Activated naive CD8-positive, alpha-beta T cell treated with anti-CD3 and anti-CD28 coated beads, Interleukin-2, amount 10 ng/mL, durations not matched to agents 7 days and 5 days (primary cell): ENCODE data around the gene RGS2. TPM values are rescaled to one million over a fixed set of nuclear protein-coding genes. Genes with fewer than 3 reads are reported as not detected.

Source experiments
- ATAC-seq: fragments of 150-1000 bp; cut with Tn5 transposase; one replicate; pipeline ENCODE4 v1.10.0; 2021; ENCODE audit warnings: low read depth, moderate library complexity
- POLR2A ChIA-PET: fragments of 350-600 bp; sonication (Branson Sonifier 250); formaldehyde crosslinking; loops from one replicate; lab custom pipeline; 2021; ENCODE audit warnings: antibody characterized with exemption; lab: Charles Lee
- DNase-seq: peaks from one replicate; pipeline ENCODE4 v3.0.0; 2021
- H3K27ac Mint-ChIP-seq: one replicate; pipeline ENCODE4 v1.8.0; 2022; ENCODE audit warnings: mild to moderate bottlenecking, mixed read lengths
- H3K27me3 Mint-ChIP-seq: one replicate; pipeline ENCODE4 v1.8.0; 2022; ENCODE audit warnings: mild to moderate bottlenecking, moderate library complexity, mixed read lengths
- H3K36me3 Mint-ChIP-seq: one replicate; pipeline ENCODE4 v1.8.0; 2021; ENCODE audit warnings: mild to moderate bottlenecking, mixed read lengths
- H3K4me1 Mint-ChIP-seq: one replicate; pipeline ENCODE4 v1.8.0; 2021; ENCODE audit warnings: mixed read lengths
- H3K4me3 Mint-ChIP-seq: one replicate; pipeline ENCODE4 v1.8.0; 2022; ENCODE audit warnings: mild to moderate bottlenecking, moderate library complexity, mixed read lengths
- H3K9me3 Mint-ChIP-seq: one replicate; pipeline ENCODE4 v1.8.0; 2021; ENCODE audit warnings: mixed read lengths
- total RNA-seq, 2 experiments: library from RNA; stranded (reverse); gene quantifications; one replicate each; pipeline ENCODE4 v1.2.3, GENCODE V29; 2021

RGS2 gene
- total RNA-seq, 2 experiments from 2014 or later, result 17.5 TPM

DNA sequence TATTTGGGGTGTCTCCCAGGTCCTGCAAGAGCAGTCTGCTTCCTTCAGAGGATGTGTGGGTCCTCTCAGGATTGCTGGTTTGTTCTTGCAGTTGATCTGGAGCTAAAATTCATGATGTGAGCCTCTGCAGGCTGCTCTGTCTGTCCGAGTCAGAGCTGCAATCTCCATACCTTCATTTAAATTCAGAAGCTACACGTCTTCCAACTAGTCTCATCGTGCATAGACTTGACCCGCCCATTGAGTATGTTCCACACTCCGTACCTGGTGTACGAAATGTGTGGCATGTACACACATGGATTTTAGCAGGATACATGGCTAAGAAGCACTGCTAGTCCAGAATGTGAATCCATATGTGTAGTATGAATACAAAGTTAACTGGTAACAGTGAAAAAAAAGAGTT is 25.0 kb upstream of the RGS2 start:
- POLR2A ChIA-PET, result no interaction called here
- no peaks in the 10 kb centered on the region for H3K9me3 Mint-ChIP-seq
- no peak overlapping the region for H3K4me3 Mint-ChIP-seq
- ATAC-seq (no peak), DNase-seq (no peak)
- no peaks in the 10 kb centered on the region for H3K4me1 Mint-ChIP-seq
- H3K36me3 Mint-ChIP-seq, result no peaks in the 10 kb centered on the region
- no peak overlapping the region for H3K27ac Mint-ChIP-seq
- H3K27me3 Mint-ChIP-seq, result peaks cover 23% of the 10 kb centered on the region

- Mint-ChIP-seq H3K27me3 (peaks cover 22% of the 10 kb centered on the region), H3K36me3 (no peaks in the 10 kb centered on the region), H3K27ac (no peak overlapping the region), H3K4me1 (no peaks in the 10 kb centered on the region), H3K4me3 (no peak overlapping the region), H3K9me3 (no peaks in the 10 kb centered on the region)
- POLR2A ChIA-PET, result no interaction called here
- ATAC-seq, result no peak
- DNase-seq, result no peak
These were observed 24.4 kb upstream of the RGS2 start for GRCh38 chr1:192784397-192784796.

DNA sequence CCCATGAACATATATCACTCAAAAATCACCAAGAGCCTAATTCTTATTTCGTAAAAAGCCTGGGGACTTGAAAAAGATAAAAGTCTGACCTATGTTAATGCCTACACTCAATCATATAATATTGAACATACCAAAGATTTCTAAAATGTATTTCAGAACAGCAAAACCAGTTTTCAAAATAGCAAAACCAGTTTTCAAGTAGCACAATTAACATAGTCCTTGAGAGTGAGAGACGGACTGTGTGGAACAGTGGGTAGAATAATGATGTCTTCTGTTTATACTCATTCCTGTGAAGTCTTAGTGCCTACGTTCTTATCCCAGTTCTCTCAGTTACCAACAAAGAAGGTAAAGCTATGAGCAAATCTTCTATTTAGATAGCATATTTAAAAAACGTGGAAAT is 22.3 kb upstream of the RGS2 start:
- DNase-seq (no peak), ATAC-seq (no peak)
- Mint-ChIP-seq H3K4me1 (no peaks in the 10 kb centered on the region), H3K9me3 (no peaks in the 10 kb centered on the region), H3K4me3 (no peak overlapping the region), H3K27ac (no peak overlapping the region), H3K27me3 (peaks cover 17% of the 10 kb centered on the region), H3K36me3 (no peaks in the 10 kb centered on the region)
- POLR2A ChIA-PET, result no interaction called here

GRCh38 chr1:192787914-192788585 is 20.8 kb upstream of the RGS2 start:
- Mint-ChIP-seq H3K27me3 (peaks cover 13% of the 10 kb centered on the region), H3K4me1 (no peaks in the 10 kb centered on the region), H3K36me3 (no peaks in the 10 kb centered on the region), H3K27ac (no peak overlapping the region), H3K9me3 (no peaks in the 10 kb centered on the region), H3K4me3 (no peak overlapping the region)
- DNase-seq (no peak), ATAC-seq (no peak)
- POLR2A ChIA-PET, result no interaction called here

- Mint-ChIP-seq H3K4me1 (no peaks in the 10 kb centered on the region), H3K36me3 (no peaks in the 10 kb centered on the region), H3K4me3 (no peak overlapping the region), H3K9me3 (no peaks in the 10 kb centered on the region), H3K27me3 (peaks cover 20% of the 10 kb centered on the region), H3K27ac (no peak overlapping the region)
- DNase-seq, result no peak
- no peak for ATAC-seq
- POLR2A ChIA-PET, result no interaction called here
These were observed 19.0 kb upstream of the RGS2 start for GRCh38 chr1:192789871-192790270.

DNA sequence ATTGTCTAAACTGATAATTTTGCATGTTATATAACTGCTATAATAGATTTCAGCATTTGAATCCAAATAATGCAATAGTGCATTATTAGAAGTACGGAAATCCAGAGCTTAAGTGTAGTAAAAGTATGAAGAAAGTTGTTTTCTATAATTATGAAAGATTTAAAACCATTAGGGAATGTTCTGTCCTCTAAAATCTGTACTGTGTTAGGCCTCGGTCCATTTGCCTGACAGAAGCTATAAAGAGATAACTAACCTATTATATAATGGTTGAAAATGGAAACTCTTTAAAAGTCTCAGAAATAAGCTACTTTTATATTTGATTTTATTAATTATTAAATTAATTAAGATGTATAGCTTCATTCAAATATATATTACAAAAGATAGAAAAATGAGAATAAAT is 16.2 kb upstream of the RGS2 start:
- Mint-ChIP-seq H3K36me3 (no peaks in the 10 kb centered on the region), H3K9me3 (no peaks in the 10 kb centered on the region), H3K27me3 (peaks cover 13% of the 10 kb centered on the region), H3K27ac (no peak overlapping the region), H3K4me3 (no peak overlapping the region), H3K4me1 (no peaks in the 10 kb centered on the region)
- DNase-seq (no peak), ATAC-seq (no peak)
- POLR2A ChIA-PET, result no interaction called here

DNA sequence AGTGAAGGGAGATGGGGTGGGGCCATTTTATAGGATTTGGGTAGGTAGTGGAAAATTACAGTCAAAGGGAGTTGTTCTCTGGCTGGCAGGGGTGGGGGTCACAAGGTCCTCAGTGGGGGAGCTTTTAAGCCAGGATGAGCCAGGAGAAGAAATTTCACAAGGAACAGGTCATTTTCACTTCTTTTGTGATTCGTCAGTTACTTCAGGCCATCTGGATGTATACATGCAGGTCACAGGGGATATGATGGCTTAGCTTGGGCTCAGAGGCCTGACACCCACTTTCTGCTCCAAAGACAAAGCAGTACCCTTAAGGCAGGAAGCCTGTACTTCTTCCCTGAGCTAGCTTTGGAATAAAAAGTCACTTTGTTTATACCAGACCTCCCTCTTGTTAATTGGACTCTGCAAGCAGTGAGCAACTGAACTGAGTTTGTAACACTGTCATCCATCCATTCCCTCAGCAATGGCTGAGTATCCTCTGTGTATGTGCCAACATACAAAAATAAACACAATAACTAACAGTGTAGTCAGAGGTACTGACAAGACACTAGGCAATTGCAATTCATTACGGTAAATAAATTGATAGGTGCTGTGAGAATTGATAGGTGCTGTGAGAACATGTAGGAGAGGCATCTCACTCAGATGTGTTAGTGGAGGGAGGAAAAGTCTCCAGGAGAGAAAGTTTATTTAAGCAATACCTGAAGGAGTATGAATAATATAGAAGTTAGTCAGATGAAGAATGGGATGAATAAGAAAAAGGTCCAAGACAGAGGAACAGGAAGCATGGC is 14.7 kb upstream of the RGS2 start:
- ATAC-seq (no peak), DNase-seq (no peak)
- POLR2A ChIA-PET, result no interaction called here
- Mint-ChIP-seq H3K27me3 (peaks cover 8% of the 10 kb centered on the region), H3K36me3 (no peaks in the 10 kb centered on the region), H3K4me1 (no peaks in the 10 kb centered on the region), H3K27ac (no peak overlapping the region), H3K4me3 (no peak overlapping the region), H3K9me3 (no peaks in the 10 kb centered on the region)

DNA sequence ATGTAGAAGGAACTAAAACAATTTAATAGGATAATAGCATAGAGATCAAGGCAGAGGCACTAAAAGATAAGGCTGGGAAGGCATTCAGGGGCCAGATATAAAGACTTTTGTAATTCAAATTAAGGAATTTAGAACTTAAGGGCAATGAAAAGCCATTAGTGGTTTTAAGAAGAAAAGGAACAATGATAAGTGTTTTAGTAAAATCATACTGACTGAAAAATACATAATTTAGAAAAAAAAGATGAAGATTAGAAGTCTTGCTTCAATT is 14.1 kb upstream of the RGS2 start:
- no peak for ATAC-seq
- no peaks in the 10 kb centered on the region for H3K36me3 Mint-ChIP-seq
- no peaks in the 10 kb centered on the region for H3K4me1 Mint-ChIP-seq
- no peak overlapping the region for H3K27ac Mint-ChIP-seq
- no peak for DNase-seq
- H3K4me3 Mint-ChIP-seq, result no peak overlapping the region
- POLR2A ChIA-PET, result no interaction called here
- H3K9me3 Mint-ChIP-seq, result no peaks in the 10 kb centered on the region
- H3K27me3 Mint-ChIP-seq, result peaks cover 6% of the 10 kb centered on the region

DNA sequence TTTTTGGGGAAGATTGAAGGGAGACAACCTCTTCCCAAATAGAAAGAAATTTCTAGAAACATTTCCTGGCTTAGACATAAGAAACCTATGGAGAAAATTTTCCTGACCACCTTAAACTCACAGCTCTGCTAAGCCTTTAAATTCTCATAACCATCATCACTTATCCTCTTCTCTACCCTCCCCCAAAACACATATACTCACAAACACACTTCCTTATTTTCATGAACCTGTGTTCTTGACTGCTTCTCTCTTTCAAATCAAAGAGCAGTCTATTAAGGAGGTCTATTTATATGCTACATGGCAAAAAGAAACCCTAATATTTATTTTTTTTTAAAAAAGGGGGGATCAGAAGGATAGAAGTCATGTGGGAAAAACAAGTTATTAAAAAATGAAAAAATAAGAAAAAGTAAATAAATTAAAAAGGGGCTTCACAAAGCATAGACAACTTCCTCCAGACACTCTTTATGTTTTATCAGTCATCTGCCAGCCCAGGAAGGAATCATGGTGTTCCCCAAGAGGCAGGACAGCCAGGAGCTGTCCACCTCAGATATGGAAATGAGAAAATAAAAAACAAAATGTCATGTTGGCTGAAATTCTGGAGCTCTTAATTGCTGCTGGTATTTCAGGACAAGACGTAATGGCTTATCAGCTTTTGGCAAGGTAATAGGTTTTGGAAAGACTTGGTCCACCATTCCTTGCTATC is 12.8 kb upstream of the RGS2 start:
- POLR2A ChIA-PET, result no interaction called here
- DNase-seq (no peak), ATAC-seq (no peak)
- no peaks in the 10 kb centered on the region for H3K9me3 Mint-ChIP-seq
- H3K27ac Mint-ChIP-seq, result no peak overlapping the region
- H3K4me1 Mint-ChIP-seq, result no peaks in the 10 kb centered on the region
- no peak overlapping the region for H3K4me3 Mint-ChIP-seq
- H3K36me3 Mint-ChIP-seq, result no peaks in the 10 kb centered on the region
- H3K27me3 Mint-ChIP-seq, result peaks cover 6% of the 10 kb centered on the region

DNA sequence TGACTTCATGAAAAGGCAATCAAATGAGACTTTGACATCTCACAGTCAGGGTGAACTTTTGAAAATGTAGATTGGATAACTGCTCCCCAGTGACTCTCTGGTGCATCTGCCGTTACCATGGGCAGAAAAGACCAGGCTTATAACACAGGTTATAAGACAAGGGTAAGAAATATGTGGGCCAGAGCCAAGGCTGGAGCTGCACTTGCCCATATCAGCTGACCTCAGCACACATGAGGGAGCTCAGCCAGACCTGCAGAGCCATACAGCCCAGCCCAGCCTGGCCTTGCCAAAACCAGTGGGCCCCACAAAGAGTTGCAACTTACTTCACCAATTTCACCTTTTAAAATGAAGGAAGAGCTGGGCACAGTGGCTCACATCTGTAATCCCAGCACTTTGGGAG is 11.7 kb upstream of the RGS2 start:
- ATAC-seq (no peak), DNase-seq (no peak)
- Mint-ChIP-seq H3K4me3 (no peak overlapping the region), H3K4me1 (no peaks in the 10 kb centered on the region), H3K27me3 (peaks cover 13% of the 10 kb centered on the region), H3K27ac (no peak overlapping the region), H3K9me3 (no peaks in the 10 kb centered on the region), H3K36me3 (no peaks in the 10 kb centered on the region)
- POLR2A ChIA-PET, result no interaction called here

DNA sequence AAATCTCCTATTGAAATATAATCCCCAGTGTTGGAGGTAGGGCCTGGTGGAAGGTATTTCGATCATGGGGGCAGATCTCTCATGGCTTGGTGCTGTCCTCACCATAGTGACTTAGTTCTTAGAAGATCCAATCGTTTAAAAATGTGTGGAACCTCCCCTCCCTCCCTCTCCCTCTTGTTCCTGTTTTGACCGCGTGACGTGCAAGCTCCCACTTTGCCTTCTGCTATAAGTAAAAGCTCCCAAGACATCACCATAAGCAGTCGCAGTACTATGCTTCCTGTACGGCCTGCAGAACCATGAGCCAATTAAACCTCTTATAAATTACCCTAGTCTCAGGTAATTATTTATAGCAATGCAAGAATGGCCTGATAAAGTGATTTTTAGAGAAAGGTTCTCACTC is 10.9 kb upstream of the RGS2 start:
- Mint-ChIP-seq H3K27ac (no peak overlapping the region), H3K36me3 (no peaks in the 10 kb centered on the region), H3K27me3 (peaks cover 14% of the 10 kb centered on the region), H3K4me3 (no peak overlapping the region), H3K4me1 (no peaks in the 10 kb centered on the region), H3K9me3 (no peaks in the 10 kb centered on the region)
- DNase-seq (no peak), ATAC-seq (no peak)
- POLR2A ChIA-PET, result no interaction called here

DNA sequence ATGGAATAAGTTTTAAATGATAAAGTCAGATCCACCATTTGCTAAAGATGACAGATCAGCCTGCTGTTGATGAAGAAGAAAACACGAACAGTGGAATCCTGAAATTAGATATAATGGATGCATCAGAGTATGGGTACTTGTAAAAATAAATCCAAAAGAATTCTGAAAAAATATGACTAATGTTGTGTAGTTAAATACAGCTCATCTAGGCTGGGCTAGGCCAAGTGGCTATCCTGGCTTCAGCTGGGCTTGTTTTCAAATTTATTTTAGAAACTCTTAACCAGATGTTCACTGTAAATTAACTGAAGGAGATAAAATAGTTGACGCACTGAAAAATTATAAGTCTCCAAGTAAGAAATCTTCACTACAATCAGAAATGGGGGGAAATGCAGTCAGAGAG is 7.4 kb upstream of the RGS2 start:
- no peak for DNase-seq
- H3K36me3 Mint-ChIP-seq, result no peaks in the 10 kb centered on the region
- no peak overlapping the region for H3K4me3 Mint-ChIP-seq
- POLR2A ChIA-PET, result no interaction called here
- H3K27ac Mint-ChIP-seq, result no peak overlapping the region
- H3K9me3 Mint-ChIP-seq, result no peaks in the 10 kb centered on the region
- no peaks in the 10 kb centered on the region for H3K4me1 Mint-ChIP-seq
- H3K27me3 Mint-ChIP-seq, result peaks cover 10% of the 10 kb centered on the region
- ATAC-seq, result no peak

DNA sequence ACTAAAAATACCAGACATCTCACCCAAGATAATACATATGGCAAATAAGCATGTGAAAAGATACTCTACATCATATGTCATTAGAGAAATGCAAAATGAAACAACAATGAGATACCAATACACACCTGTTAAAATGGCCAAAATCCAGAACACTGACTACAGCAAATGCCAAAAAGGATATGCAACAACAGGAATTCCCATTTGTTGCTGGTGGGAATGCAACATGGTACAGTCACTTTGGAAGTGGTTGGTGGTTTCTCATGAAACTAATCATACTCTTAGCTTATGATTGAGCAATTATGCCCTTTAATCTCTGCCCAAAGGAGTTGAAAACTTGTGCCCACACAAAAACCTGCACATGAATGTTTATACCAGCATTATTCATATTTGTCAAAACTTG is 6.4 kb upstream of the RGS2 start:
- Mint-ChIP-seq H3K9me3 (no peaks in the 10 kb centered on the region), H3K27me3 (peaks cover 10% of the 10 kb centered on the region), H3K4me1 (peaks cover 5% of the 10 kb centered on the region), H3K4me3 (no peak overlapping the region), H3K27ac (no peak overlapping the region), H3K36me3 (no peaks in the 10 kb centered on the region)
- POLR2A ChIA-PET, result no interaction called here
- no peak for DNase-seq
- no peak for ATAC-seq

DNA sequence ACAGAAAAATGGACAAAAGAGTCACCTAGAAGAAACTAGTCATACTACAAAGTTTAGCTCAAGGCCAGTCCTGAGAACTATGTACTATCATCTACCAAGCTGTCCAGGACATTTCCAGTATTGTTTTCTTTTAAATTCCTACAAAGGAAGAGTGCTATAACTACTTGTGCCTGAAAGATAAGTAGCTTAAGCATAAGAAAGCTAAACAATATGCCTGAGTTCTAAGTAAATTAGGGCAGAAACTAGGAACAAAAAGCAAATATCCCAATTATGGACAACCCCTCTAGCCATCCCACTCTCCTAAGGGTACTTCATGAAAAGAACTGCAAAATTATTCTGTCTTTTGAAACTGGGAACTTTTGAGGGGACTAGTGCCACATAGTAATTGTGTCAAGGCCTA is 5.3 kb upstream of the RGS2 start:
- no peaks in the 10 kb centered on the region for H3K9me3 Mint-ChIP-seq
- peaks cover 13% of the 10 kb centered on the region for H3K4me1 Mint-ChIP-seq
- no peaks in the 10 kb centered on the region for H3K36me3 Mint-ChIP-seq
- DNase-seq, result no peak
- H3K27ac Mint-ChIP-seq, result no peak overlapping the region
- H3K4me3 Mint-ChIP-seq, result no peak overlapping the region
- peaks cover 10% of the 10 kb centered on the region for H3K27me3 Mint-ChIP-seq
- no peak for ATAC-seq
- POLR2A ChIA-PET, result no interaction called here
